Brain microvascular endothelial cell (primary cell): ENCODE results near the gene ALOXE3.
"Not testable (repeated sequence)": the region's sequence is repeated elsewhere in the genome, so short reads cannot be mapped to it uniquely, and the experiment has no call there.

Source experiments
- DNase-seq: peaks from one replicate; pipeline ENCODE4 v3.0.0-alpha.2; 2020
- H3K27ac ChIP-seq: fragments of 250-450 bp; sonication (Bioruptor Pico); 2 replicates; pipeline ENCODE4 v1.5.1; 2020; ENCODE audit warnings: mild to moderate bottlenecking, moderate library complexity
- H3K27me3 ChIP-seq: fragments of 250-450 bp; sonication (Bioruptor Pico); replicated peaks from 2 replicates; pipeline ENCODE4 v1.5.1; 2020; ENCODE audit warnings: mild to moderate bottlenecking
- H3K36me3 ChIP-seq: fragments of 250-450 bp; sonication (Bioruptor Pico); replicated peaks from 2 replicates; pipeline ENCODE4 v1.5.1; 2020; ENCODE audit warnings: mild to moderate bottlenecking
- H3K4me3 ChIP-seq: 2 replicates; pipeline ENCODE4 v1.5.1; 2011; ENCODE audit warnings: low read depth, mild to moderate bottlenecking, control low read depth, low read length, moderate library complexity
- CTCF ChIP-seq: IDR thresholded peaks from 2 replicates; pipeline ENCODE4 v1.5.1; 2011; ENCODE audit warnings: low read depth, mild to moderate bottlenecking, moderate library complexity, low read length, control low read depth, inconsistent platforms; ENCODE audit errors: missing control alignments
- in situ Hi-C: cut with HindIII; loops from 2 replicates; pipeline ENCODE4 v1.10.0; 2017; ENCODE audit warnings: low sequenced_read_pairs, low pct_ligation_motif_present

Gene ALOXE3

GRCh38 chr17:8066841-8067775, 51.2 kb downstream of the ALOXE3 start:
- Histone ChIP-seq H3K27ac (no peak overlapping the region), H3K36me3 (no peaks in the 10 kb centered on the region), H3K27me3 (peaks cover 51% of the 10 kb centered on the region), H3K4me3 (no peak overlapping the region)
- no peak for DNase-seq
- TF ChIP-seq CTCF, result no peak
- in situ Hi-C loops, result no loop called here

- H3K27me3 ChIP-seq, result peaks cover 51% of the 10 kb centered on the region
- in situ Hi-C loops, result no loop called here
- H3K27ac ChIP-seq, result no peak overlapping the region
Measured at GRCh38 chr17:8064561-8065019, 53.7 kb downstream of the ALOXE3 start.

GRCh38 chr17:8063761-8064534, 54.4 kb downstream of the ALOXE3 start:
- TF ChIP-seq CTCF, result no peak
- in situ Hi-C loops, result no loop called here
- DNase-seq, result no peak
- Histone ChIP-seq H3K27ac (no peak overlapping the region), H3K27me3 (peaks cover 55% of the 10 kb centered on the region), H3K36me3 (no peaks in the 10 kb centered on the region), H3K4me3 (no peak overlapping the region)

More at GRCh38 chr17:8064561-8065019, 53.7 kb downstream of the ALOXE3 start:
- Histone ChIP-seq H3K4me3 (no peak overlapping the region), H3K36me3 (no peaks in the 10 kb centered on the region)
- DNase-seq, result no peak
- TF ChIP-seq CTCF, result no peak

- no peak for DNase-seq
- Histone ChIP-seq H3K27ac (no peak overlapping the region), H3K36me3 (no peaks in the 10 kb centered on the region), H3K27me3 (peaks cover 55% of the 10 kb centered on the region), H3K4me3 (no peak overlapping the region)
- no peak for TF ChIP-seq CTCF
- in situ Hi-C loops, result no loop called here
Measured at GRCh38 chr17:8062807-8063483, 55.4 kb downstream of the ALOXE3 start.

- Histone ChIP-seq H3K36me3 (no peaks in the 10 kb centered on the region), H3K27ac (no peak overlapping the region), H3K4me3 (no peak overlapping the region), H3K27me3 (peaks cover 55% of the 10 kb centered on the region)
- in situ Hi-C loops, result no loop called here
- no peak for TF ChIP-seq CTCF
- peak; percentile 39 for DNase-seq
Measured at GRCh38 chr17:8062435-8062806, 55.9 kb downstream of the ALOXE3 start.

GRCh38 chr17:8061851-8062250, 56.5 kb downstream of the ALOXE3 start:
- H3K27me3 ChIP-seq, result peaks cover 53% of the 10 kb centered on the region
- in situ Hi-C loops, H3K4me3 ChIP-seq, DNase-seq, H3K27ac ChIP-seq, H3K36me3 ChIP-seq: not testable (repeated sequence)
